Suppressor macrophage treated with lipopolysaccharide for 1 hour (primary cell): ENCODE measurements around the gene ESPL1.
"Not testable (repeated sequence)": the region's sequence is repeated elsewhere in the genome, so short reads cannot be mapped to it uniquely, and the experiment has no call there.

ENCODE experiments used
- DNase-seq, 3 donors: peaks; one replicate each; pipeline ENCODE4 v3.0.0-alpha.2; 2020 to 2022

Gene ESPL1

GRCh38 chr12:53265783-53266182 lies 2.3 kb upstream of the ESPL1 start:
- peak in 1 of 3 donors; percentile 8 for DNase-seq

DNA sequence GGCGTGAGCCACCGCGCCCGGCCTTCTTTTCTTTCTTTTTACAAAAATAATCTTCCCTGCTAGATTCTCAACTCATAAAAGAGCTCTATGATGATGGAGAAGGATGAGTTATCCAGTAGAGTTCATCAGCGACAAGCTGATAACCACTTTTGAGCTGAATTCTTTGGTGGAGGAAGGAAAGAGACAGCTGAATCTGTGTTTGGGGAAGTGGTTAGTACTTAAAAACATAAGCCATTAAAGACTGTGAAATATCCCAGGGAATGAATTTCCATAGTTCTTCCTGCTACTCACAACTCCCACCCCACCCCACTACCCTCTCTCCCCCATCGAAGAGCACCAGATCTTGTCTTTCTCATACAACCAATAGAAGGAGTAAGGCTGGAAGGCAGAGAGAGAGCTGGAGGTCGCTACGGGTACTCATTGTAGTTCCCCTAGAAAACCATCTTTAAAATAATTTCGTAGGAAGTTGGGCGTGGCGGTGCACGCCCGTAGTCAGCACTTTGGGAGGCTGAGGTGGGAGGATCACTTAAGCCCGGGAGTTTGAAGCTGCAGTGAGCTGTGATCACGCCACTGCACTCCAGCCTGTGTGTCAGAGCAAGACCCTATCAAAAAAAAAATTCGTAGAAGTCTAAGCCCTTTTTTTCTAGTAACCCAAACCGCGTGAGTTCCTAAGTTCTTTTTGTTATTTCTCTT lies 647 bp upstream of the ESPL1 start:
- peak; percentile 86 to 87 (median 86) for DNase-seq

- DNase-seq = no peak
Observed at GRCh38 chr12:53268630-53269562, 797 bp downstream of the ESPL1 start.

- no peak for DNase-seq
Observed at GRCh38 chr12:53274445-53274844, 6.3 kb downstream of the ESPL1 start.

- DNase-seq = no peak
Observed at GRCh38 chr12:53276511-53276910, 8.4 kb downstream of the ESPL1 start.

- no peak for DNase-seq
Observed at GRCh38 chr12:53277981-53278380, 9.9 kb downstream of the ESPL1 start.

DNA sequence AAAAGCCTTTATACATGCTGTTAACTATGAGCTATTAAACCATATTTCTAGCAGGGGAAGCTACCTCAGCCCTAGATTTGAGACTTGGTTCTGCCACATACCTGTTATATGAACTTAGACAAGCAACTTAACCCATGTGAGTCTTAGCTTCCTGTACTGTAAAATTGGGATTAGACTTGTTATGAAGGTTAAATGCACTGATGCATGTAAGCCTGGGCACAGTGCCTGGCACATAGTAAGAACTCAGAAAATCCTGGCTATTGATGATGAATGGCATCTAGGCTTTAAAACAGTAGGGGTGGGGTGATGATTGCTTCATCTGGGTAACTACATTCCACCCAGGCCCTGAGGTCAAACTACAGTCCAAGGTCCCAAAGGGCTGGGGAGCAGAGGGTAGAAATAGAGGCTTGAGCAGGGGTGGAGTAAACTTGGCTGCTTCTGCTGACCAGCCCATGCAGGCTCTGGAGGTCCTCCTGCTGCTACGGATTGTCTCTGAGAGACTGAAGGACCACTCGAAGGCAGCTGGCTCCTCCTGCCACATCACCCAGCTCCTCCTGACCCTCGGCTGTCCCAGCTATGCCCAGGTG lies 11.3 kb downstream of the ESPL1 start:
- DNase-seq = no peak

- no peak for DNase-seq
Observed at GRCh38 chr12:53279888-53280498, 11.9 kb downstream of the ESPL1 start.

DNA sequence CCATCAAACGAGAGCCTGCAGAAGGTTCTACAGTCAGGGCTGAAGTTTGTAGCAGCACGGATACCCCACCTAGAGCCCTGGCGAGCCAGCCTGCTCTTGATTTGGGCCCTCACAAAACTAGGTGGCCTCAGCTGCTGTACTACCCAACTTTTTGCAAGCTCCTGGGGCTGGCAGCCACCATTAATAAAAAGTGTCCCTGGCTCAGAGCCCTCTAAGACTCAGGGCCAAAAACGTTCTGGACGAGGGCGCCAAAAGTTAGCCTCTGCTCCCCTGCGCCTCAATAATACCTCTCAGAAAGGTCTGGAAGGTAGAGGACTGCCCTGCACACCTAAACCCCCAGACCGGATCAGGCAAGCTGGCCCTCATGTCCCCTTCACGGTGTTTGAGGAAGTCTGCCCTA lies 18.3 kb downstream of the ESPL1 start:
- DNase-seq = no peak

DNA sequence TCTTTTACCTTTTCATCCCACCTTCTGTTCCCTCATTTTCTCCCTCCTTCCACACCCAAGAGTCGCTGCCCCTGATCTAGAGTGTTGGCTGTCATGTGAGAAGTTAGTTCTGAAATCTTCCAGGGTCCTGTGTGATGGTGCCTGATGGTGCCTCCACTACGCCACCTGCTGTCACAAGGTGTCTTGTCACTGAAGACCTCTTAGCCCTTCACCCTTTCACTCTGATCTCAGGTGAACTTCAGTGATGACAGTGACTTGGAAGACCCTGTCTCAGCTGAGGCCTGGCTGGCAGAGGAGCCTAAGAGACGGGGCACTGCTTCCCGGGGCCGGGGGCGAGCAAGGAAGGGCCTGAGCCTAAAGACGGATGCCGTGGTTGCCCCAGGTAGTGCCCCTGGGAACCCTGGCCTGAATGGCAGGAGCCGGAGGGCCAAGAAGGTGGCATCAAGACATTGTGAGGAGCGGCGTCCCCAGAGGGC lies 19.7 kb downstream of the ESPL1 start:
- DNase-seq = peak; percentile 68 to 78 (median 74)

DNA sequence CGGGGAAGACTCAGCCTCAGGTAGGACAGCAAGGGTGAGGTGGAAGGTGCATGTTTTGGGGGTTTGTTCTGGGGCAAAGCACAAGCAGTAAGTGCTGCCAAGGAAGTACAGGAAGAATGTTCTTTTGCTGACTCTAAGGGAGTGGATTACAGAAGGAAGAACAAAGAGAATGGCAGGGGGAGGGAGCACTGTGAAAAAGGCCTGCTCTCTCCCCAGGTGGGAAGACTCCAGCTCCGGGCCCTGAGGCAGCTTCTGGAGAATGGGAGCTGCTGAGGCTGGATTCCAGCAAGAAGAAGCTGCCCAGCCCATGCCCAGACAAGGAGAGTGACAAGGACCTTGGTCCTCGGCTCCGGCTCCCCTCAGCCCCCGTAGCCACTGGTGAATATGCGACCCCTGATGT lies 20.2 kb downstream of the ESPL1 start:
- DNase-seq = no peak

- no peak for DNase-seq
Observed at GRCh38 chr12:53289891-53290290, 21.8 kb downstream of the ESPL1 start.

- peak in 2 of 3 donors; percentile 21 for DNase-seq
Observed at GRCh38 chr12:53290661-53291060, 22.6 kb downstream of the ESPL1 start.

DNA sequence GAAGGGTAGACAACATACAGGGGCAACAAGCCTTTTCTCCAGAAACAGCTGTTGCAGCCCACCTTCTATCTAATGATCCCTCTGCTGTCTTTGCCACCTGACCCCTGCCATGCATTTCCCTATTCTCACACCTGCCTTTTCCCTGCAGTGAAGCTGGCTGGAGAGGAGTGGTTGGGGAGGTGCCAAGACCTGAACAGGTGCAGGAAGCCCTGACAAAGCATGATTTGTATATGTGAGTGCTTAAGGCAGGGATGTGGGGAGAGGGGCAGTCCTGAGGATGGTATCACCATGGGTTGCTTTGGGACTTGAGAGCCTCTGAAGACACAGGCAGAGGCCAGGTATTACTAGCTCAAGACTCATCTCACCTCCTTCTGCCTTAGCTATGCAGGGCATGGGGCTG lies 24.3 kb downstream of the ESPL1 start:
- no peak for DNase-seq

DNA sequence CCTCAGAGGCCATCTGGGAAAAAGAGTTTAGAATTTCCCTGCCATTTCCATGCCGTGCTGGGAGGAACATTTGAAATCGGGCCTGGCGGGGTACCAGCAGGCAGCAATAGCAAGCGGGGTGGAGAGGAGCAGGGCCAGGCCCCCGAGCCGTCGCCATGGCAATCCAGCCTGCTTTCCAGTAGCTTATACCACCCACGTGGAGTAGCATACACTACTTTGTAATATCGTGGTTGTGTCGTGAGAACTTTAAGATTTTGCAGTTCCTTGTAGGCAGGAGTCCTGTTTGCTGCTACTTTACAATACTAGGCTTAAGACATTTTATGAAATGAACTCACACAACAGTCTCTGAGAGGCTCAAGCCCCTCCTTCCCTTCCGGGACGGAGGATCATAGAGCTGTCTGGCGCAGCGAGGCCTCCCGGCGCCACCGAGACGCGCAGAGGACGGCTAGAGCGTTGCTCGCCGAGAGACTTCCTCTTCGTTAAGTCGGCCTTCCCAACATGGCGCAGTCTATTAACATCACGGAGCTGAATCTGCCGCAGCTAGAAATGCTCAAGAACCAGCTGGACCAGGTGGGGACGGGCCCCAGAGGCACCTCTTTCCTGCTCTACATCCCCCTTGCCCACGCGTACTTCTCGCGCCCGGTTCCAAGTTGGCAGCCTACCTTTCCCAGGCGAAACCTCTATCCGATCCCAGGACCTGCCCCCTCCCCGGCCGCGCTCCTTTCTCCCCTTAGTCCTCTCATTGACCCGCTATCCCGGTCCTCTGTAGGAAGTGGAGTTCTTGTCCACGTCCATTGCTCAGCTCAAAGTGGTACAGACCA lies 27.2 kb downstream of the ESPL1 start, which contains the start of gene PFDN5:
Gene PFDN5 (plus strand): TSS at position 473 of the 821 bp plus-strand sequence. CDS start 26 bp downstream, at position 499.
- DNase-seq = peak; percentile 89 to 94 (median 92)

DNA sequence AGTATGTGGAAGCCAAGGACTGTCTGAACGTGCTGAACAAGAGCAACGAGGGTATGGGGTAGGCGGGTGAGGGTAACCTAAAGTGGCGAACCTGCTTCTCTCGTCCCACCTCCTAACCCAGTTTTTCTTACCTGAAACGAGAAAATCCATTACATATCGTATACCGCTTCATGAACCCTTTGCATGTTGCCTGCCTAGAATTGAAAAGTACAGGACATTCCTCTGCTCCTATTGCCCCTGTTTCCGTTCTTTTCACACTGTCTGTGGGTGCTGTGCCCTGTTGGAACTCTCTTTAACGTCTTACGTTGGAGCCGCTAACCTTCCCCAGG lies 27.8 kb downstream of the ESPL1 start:
- no peak for DNase-seq

- not testable (repeated sequence) for DNase-seq
Observed at GRCh38 chr12:53297106-53297505, 29.0 kb downstream of the ESPL1 start.

DNA sequence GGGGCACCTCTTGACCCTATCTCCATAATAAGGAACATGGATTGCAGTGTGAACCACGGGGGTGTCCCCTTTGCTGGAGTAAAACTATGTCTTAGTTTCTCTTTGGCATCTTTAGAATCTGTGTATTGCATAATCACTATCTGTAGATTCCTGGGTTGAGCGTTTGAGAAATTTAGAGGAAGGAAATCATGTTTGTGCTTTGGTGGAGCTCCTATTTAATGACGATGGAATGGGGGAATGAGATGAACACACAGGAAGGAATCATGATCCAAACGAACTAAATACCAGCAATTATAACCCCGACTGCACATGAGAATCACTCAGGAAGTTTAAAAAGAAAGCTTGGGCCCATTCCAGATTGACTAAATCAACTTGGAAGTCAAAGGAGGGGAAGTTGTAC lies 30.1 kb downstream of the ESPL1 start:
- DNase-seq = peak; percentile 80 to 95 (median 88)

GRCh38 chr12:53299101-53299453 lies 31.0 kb downstream of the ESPL1 start:
- peak; percentile 89 to 98 (median 94) for DNase-seq

- DNase-seq = peak; percentile 82 to 89 (median 87)
Observed at GRCh38 chr12:53299454-53300180, 31.5 kb downstream of the ESPL1 start, which contains the start of gene MYG1. TSS of gene MYG1 (plus strand) at chr12:53299695. CDS start at chr12:53299738, 43 bp downstream.

DNA sequence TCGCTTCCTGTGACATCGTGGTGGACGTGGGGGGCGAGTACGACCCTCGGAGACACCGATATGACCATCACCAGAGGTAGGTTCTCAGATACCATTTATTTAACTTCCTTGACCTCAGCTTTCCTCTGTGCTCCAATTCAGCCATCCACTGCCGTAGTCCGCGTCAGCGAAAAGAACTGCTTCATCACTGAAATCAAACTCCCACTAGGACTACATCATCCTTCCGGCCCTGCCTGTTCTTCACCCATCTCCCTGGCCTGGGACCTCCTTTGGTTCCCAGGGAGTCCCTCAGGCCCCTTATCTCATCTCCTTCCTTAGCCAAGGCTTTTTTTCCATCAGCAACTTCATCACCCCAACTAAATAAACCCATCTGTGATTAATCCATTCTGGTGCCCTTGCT lies 32.1 kb downstream of the ESPL1 start:
- DNase-seq = peak; percentile 48 to 69 (median 60)
